ENCODE data around the gene EEF1AKMT3. TPM values are rescaled to one million over a fixed set of nuclear protein-coding genes. Genes with fewer than 3 reads are reported as not detected.

The EEF1AKMT3 gene
- total and polyA plus RNA-seq, 4 donors, result 3.6 to 11.5 (median 5.9) TPM

DNA sequence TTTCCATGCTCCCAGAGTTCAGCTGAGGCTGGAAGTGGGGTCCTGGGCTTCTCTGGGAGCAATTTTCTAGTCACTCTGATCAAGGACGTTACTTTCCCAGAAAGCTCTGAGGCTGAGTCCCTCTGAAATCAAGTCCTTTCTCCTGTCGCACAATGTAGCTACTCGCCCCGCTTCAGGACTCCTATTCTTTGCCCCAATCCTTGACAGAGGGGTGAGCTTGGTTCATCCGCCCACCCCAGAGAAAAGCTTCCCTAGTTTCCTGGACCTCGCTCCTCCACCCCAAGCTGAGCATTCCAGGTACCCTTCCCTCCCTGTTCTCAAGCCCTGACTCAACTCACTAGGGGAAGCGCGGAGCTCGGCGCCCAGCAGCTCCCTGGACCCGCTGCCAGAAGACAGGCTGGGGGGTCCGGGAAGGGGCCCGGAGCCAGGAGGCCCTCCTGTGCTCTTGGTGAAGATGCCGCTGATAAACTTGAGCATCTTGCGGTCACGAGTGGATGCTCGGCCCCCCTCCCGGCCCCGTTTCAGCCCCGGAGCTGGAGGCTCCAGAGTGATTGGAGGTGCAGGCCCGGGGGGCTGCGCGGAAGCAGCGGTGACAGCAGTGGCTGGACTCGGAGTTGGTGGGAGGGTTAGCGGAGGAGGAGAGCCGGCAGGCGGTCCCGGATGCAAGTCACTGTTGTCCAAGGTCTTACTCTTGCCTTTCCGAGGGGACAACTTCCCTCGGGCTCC lies 35.5 kb upstream of the EEF1AKMT3 start:
- Histone ChIP-seq H3K9me3 (ENCODE audit: control insufficient read depth in 4 of 4, insufficient read depth in 3 of 4, low read length in 3 of 4) (no peaks in the 10 kb centered on the region), H3K4me1 (ENCODE audit: control insufficient read depth in 5 of 5, insufficient read depth in 5 of 5, low read length in 5 of 5) (peaks cover 0 to 9% (median 6%) of the 10 kb centered on the region in 5 donors), H3K9ac (ENCODE audit: insufficient read depth in 1 of 2, low read length in 2 of 2) (no peak overlapping the region), H3K27ac (ENCODE audit: low read depth in 1 of 2, low read length in 1 of 2) (no peak overlapping the region), H3K27me3 (ENCODE audit: control insufficient read depth in 3 of 3, insufficient read depth in 3 of 3, low read length in 2 of 3) (peaks cover 0 to 85% (median 78%) of the 10 kb centered on the region in 3 donors), H3K4me3 (no peak overlapping the region), H3K36me3 (ENCODE audit: control insufficient read depth in 4 of 4, insufficient read depth in 4 of 4, low read length in 4 of 4) (peaks cover 0 to 1% (median 0%) of the 10 kb centered on the region in 4 donors)
- TF ChIP-seq CTCF (IDR thresholded peaks at IDR 0.05; ENCODE audit: control extremely low read depth, extremely low read depth), result no peak
- ATAC-seq (ENCODE audit: insufficient read depth, low FRiP score), result no peak
- 45 to 71% methylated on average over 29 to 31 of the region's 31 CpGs for WGBS, 2 donors
- DNase-seq, result no peak

DNA sequence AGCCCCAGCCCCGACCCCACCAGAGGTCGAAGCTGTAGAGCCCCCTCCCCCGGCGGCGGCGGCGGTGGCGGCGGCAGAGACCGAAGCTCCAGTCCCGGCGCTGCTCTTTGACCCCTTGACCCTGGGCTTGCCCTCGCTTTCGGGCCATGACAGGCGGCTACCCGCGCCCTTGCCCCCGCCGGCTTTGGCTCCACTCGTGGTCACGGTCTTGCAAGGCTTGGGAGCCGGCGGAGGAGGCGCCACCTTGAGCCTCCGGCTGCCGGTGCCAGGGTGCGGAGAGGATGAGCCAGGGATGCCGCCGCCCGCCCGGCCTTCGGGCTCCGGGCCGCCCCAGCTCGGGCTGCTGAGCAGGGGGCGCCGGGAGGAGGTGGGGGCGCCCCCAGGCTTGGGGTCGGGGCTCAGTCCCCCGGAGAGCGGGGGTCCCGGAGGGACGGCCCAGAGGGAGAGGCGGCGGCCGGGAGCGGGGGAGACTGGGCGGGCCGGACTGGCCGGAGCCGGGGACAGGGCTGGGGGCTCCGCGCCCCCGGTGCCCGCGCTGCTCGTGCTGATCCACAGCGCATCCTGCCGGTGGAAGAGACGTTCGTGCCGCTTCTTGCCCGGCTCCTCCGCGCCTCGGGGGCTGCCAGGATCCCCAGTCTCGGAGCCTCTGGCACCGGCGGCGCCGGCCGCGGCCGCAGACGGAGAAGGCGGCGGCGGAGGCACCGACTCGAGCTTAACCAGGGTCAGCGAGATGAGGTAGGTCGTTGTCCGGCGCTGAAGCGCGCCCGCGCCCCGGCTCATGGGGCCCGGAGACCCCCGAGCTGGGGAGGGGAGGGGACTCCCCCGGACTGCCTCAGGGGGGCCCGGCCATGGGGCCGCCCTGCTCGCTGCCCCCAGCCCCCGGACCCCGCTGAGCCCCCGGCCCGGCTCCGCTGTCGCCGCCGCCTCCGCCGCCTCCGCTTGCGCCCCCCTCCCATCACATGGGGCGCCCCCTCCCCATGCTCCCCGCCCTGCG lies 34.6 kb upstream of the EEF1AKMT3 start:
- peaks cover 0 to 1% (median 0%) of the 10 kb centered on the region in 4 donors for H3K36me3 ChIP-seq (ENCODE audit: control insufficient read depth in 4 of 4, insufficient read depth in 4 of 4, low read length in 4 of 4)
- DNase-seq (peak in 2 of 3 donors; percentile 41 to 50), ATAC-seq (ENCODE audit: insufficient read depth, low FRiP score) (no peak)
- TF ChIP-seq CTCF (IDR thresholded peaks at IDR 0.05; ENCODE audit: control extremely low read depth, extremely low read depth), result no peak
- 36 to 66% methylated on average over 87 to 110 of the region's 110 CpGs for WGBS, 2 donors
- no peak overlapping the region for H3K27ac ChIP-seq (ENCODE audit: low read depth in 1 of 2, low read length in 1 of 2)
- H3K4me3 ChIP-seq, result no peak overlapping the region
- H3K27me3 ChIP-seq (ENCODE audit: control insufficient read depth in 3 of 3, insufficient read depth in 3 of 3, low read length in 2 of 3), result peaks cover 0 to 90% (median 79%) of the 10 kb centered on the region in 3 donors
- H3K9ac ChIP-seq (ENCODE audit: insufficient read depth in 1 of 2, low read length in 2 of 2), result no peak overlapping the region
- peaks cover 0 to 9% (median 6%) of the 10 kb centered on the region in 5 donors for H3K4me1 ChIP-seq (ENCODE audit: control insufficient read depth in 5 of 5, insufficient read depth in 5 of 5, low read length in 5 of 5)
- H3K9me3 ChIP-seq (ENCODE audit: control insufficient read depth in 4 of 4, insufficient read depth in 3 of 4, low read length in 3 of 4), result no peaks in the 10 kb centered on the region

- Histone ChIP-seq H3K4me3 (no peak within 1 kb of the TSS), H3K9me3 (ENCODE audit: control insufficient read depth in 4 of 4, insufficient read depth in 3 of 4, low read length in 3 of 4) (no peaks in the 10 kb centered on the region), H3K27me3 (ENCODE audit: control insufficient read depth in 3 of 3, insufficient read depth in 3 of 3, low read length in 2 of 3) (peaks cover 0 to 80% (median 70%) of the 10 kb centered on the region in 3 donors), H3K9ac (ENCODE audit: insufficient read depth in 1 of 2, low read length in 2 of 2) (no peak within 1 kb of the TSS), H3K27ac (ENCODE audit: low read depth in 1 of 2, low read length in 1 of 2) (no peak within 1 kb of the TSS), H3K36me3 (ENCODE audit: control insufficient read depth in 4 of 4, insufficient read depth in 4 of 4, low read length in 4 of 4) (peaks cover 0 to 1% (median 0%) of the 10 kb centered on the region in 4 donors), H3K4me1 (ENCODE audit: control insufficient read depth in 5 of 5, insufficient read depth in 5 of 5, low read length in 5 of 5) (peaks cover 0 to 9% (median 6%) of the 10 kb centered on the region in 5 donors)
- DNase-seq, result peak in 2 of 3 donors; percentile 24 to 45
- no peak for TF ChIP-seq CTCF (IDR thresholded peaks at IDR 0.05; ENCODE audit: control extremely low read depth, extremely low read depth)
- ATAC-seq (ENCODE audit: insufficient read depth, low FRiP score), result no peak
- 23 to 50% methylated on average over 26 to 36 of the region's 36 CpGs for WGBS, 2 donors
These were observed 33.7 kb upstream of the EEF1AKMT3 start, which contains the start of gene AGAP2 for GRCh38 chr12:57738661-57739237. Gene AGAP2, minus strand, starts transcription at chr12:57738742. Its CDS starts 496 bp downstream, at chr12:57738246.

Measured in lung (tissue), 12 donors.